ENCODE results near the gene ZFAND3. TPM values are rescaled to one million over a fixed set of nuclear protein-coding genes. Genes with fewer than 3 reads are reported as not detected.

Gene ZFAND3
- total RNA-seq, 1 experiment from 2014 or later = 47.2 TPM

DNA sequence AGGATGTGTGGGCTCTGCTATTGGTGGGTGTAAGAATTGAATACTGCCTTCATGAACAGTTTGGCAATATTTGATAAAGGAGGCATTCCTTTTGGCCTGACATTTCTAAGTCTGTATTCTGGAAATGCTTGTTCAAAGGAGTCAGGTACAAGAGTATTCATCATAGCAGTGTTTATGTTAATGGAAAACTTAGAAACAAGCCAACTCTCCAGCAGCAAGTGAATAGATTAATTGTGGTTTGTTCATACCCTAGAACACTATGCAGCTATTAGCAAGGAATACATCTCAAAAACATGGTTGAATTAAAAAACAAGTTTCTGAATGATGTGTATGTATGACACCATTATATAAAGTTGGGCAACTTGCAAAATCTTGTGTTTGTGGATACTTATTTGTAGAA lies 195.8 kb downstream of the ZFAND3 start:
- no peaks in the 10 kb centered on the region for H3K9me2 ChIP-seq (ENCODE audit: insufficient read depth)
- no peak overlapping the region for H3K9ac ChIP-seq (ENCODE audit: low read length)
- DNase-seq (ENCODE audit: low read depth, low spot score) (no peak), ATAC-seq (no peak)
- CTCF ChIA-PET = no interaction called here
- POLR2A ChIA-PET = no interaction called here
- H3K27me3 ChIP-seq (ENCODE audit: insufficient read depth, low read length) = no peaks in the 10 kb centered on the region
- H4K20me1 ChIP-seq (ENCODE audit: insufficient read depth) = peaks cover 12% of the 10 kb centered on the region; the same call in 1 of the 2 replicates
- H2AFZ ChIP-seq (ENCODE audit: low read depth, low read length, poor library complexity, severe bottlenecking) = no peak overlapping the region
- no peak overlapping the region for H3K4me3 ChIP-seq (replicated peaks in 1 of 2; ENCODE audit: low read depth in 1 of 2, low read length in 2 of 2)
- H3K9me3 ChIP-seq (ENCODE audit: control insufficient read depth in 1 of 2, insufficient read depth in 1 of 2, low read depth in 1 of 2, low read length in 2 of 2) = no peaks in the 10 kb centered on the region
- no TSS peak for BruUV-seq (replicated peaks)
- no peak for TF ChIP-seq POLR2AphosphoS5 (IDR thresholded peaks at IDR 0.05; ENCODE audit: low read depth, low read length)
- peaks cover 25% of the 10 kb centered on the region; the same call in 1 of the 2 replicates for H3K79me2 ChIP-seq (ENCODE audit: insufficient read depth, low read length)
- H3K27ac ChIP-seq (ENCODE audit: low read depth, low read length) = no peak overlapping the region
- RAD21 ChIA-PET (ENCODE audit: low non-redundant PET in 1 of 2, low total read pairs in 2 of 2, uncharacterized antibody in 2 of 2, unreplicated experiment in 2 of 2) = no interaction called here
- no peaks in the 10 kb centered on the region for H3K4me1 ChIP-seq (ENCODE audit: control insufficient read depth in 1 of 2, insufficient read depth in 2 of 2, low read length in 2 of 2)
- no peak overlapping the region for H3K4me2 ChIP-seq (ENCODE audit: low read length)
- intact Hi-C loops (cut with micrococcal nuclease) = loop anchor here (10.0 kb wide), 1 partner anchor 481 kb away; no protein-coding TSS in a partner anchor
- no peaks in the 10 kb centered on the region for H3K36me3 ChIP-seq (ENCODE audit: control insufficient read depth in 1 of 2, insufficient read depth in 2 of 2, low read length in 2 of 2)

DNA sequence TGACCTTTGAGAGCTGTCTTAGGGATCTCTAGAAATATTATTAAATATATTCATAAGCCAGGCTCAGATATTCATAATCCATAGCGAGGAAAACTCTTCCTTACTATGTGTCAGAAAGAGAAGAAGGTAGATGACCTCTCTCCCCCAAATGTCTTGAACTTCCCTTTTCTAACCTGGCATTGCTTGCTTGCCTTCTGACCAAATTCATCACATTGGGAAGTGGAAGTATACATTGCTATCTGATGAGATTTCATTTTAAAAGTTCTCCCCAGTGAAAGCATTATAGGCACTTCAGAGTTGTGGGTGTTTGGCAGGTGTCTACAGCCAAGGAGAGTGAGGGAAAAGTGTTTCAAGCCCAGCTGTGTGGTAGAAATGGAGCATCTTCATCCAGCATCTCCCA lies 197.3 kb downstream of the ZFAND3 start:
- TF ChIP-seq SRF (IDR thresholded peaks at IDR 0.05; ENCODE audit: low read depth) (no peak), EZH2 (IDR thresholded peaks at IDR 0.05) (no peak), CBX3 (IDR thresholded peaks at IDR 0.05; ENCODE audit: low read depth) (no peak), JUND (IDR thresholded peaks at IDR 0.05) (no peak), POLR2AphosphoS5 (IDR thresholded peaks at IDR 0.05; ENCODE audit: low read depth, low read length) (no peak), POLR2A (IDR thresholded peaks at IDR 0.05; ENCODE audit: borderline replicate concordance, extremely low read depth, insufficient read depth, insufficient read length) (no peak), RAD21 (IDR thresholded peaks at IDR 0.05; ENCODE audit: low read depth) (no peak), ZNF274 (IDR thresholded peaks at IDR 0.05; ENCODE audit: low read depth, low read length) (no peak)
- TF ChIP-seq, protein P1, sequence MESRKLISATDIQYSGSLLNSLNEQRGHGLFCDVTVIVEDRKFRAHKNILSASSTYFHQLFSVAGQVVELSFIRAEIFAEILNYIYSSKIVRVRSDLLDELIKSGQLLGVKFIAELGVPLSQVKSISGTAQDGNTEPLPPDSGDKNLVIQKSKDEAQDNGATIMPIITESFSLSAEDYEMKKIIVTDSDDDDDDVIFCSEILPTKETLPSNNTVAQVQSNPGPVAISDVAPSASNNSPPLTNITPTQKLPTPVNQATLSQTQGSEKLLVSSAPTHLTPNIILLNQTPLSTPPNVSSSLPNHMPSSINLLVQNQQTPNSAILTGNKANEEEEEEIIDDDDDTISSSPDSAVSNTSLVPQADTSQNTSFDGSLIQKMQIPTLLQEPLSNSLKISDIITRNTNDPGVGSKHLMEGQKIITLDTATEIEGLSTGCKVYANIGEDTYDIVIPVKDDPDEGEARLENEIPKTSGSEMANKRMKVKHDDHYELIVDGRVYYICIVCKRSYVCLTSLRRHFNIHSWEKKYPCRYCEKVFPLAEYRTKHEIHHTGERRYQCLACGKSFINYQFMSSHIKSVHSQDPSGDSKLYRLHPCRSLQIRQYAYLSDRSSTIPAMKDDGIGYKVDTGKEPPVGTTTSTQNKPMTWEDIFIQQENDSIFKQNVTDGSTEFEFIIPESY (IDR thresholded peaks at IDR 0.05; ENCODE audit: extremely low read depth, insufficient replicate concordance, low read length) = no peak
- H3K9me3 ChIP-seq (ENCODE audit: control insufficient read depth in 1 of 2, insufficient read depth in 1 of 2, low read depth in 1 of 2, low read length in 2 of 2) = no peaks in the 10 kb centered on the region
- no peak overlapping the region for H3K9ac ChIP-seq (ENCODE audit: low read length)
- ChIA-PET RAD21 (ENCODE audit: low non-redundant PET in 1 of 2, low total read pairs in 2 of 2, uncharacterized antibody in 2 of 2, unreplicated experiment in 2 of 2) (no interaction called here), CTCF (no interaction called here), POLR2A (no interaction called here)
- H3K4me3 ChIP-seq (replicated peaks in 1 of 2; ENCODE audit: low read depth in 1 of 2, low read length in 2 of 2) = no peak overlapping the region
- BruUV-seq (replicated peaks) = no TSS peak
- no peak for DNase-seq (ENCODE audit: low read depth, low spot score)
- H3K27ac ChIP-seq (ENCODE audit: low read depth, low read length) = no peak overlapping the region
- no peaks in the 10 kb centered on the region for H3K4me1 ChIP-seq (ENCODE audit: control insufficient read depth in 1 of 2, insufficient read depth in 2 of 2, low read length in 2 of 2)
- no peaks in the 10 kb centered on the region for H3K9me2 ChIP-seq (ENCODE audit: insufficient read depth)
- peaks cover 12% of the 10 kb centered on the region; the same call in 1 of the 2 replicates for H4K20me1 ChIP-seq (ENCODE audit: insufficient read depth)
- no peak overlapping the region for H2AFZ ChIP-seq (ENCODE audit: low read depth, low read length, poor library complexity, severe bottlenecking)
- H3K27me3 ChIP-seq (ENCODE audit: insufficient read depth, low read length) = no peaks in the 10 kb centered on the region
- ATAC-seq = no peak
- H3K79me2 ChIP-seq (ENCODE audit: insufficient read depth, low read length) = peaks cover 25% of the 10 kb centered on the region; the same call in 1 of the 2 replicates
- intact Hi-C loops (cut with micrococcal nuclease) = loop anchor here (10.0 kb wide), 1 partner anchor 482 kb away; no protein-coding TSS in a partner anchor
- H3K36me3 ChIP-seq (ENCODE audit: control insufficient read depth in 1 of 2, insufficient read depth in 2 of 2, low read length in 2 of 2) = no peaks in the 10 kb centered on the region
- no peak overlapping the region for H3K4me2 ChIP-seq (ENCODE audit: low read length)
